Endothelial cell of umbilical vein (primary cell): Measurements from ENCODE around the gene RAD23B. TPM values are rescaled to one million over a fixed set of nuclear protein-coding genes. Genes with fewer than 3 reads are reported as not detected.

Experiments used
- BruUV-seq: library from RNA; stranded (reverse); fragments of 400-500 nt; replicated peaks from 2 replicates; lab custom pipeline; 2021; lab: Mats Ljungman, UMichigan
- CTCF ChIA-PET: fragments of 300-600, 350-600 bp; sonication (Branson Sonifier 250); formaldehyde crosslinking; loops from one replicate; lab custom pipeline; 2021; ENCODE audit warnings: antibody characterized with exemption, inconsistent platforms; lab: Charles Lee
- POLR2A ChIA-PET: fragments of 300-600, 350-600 bp; sonication (Branson Sonifier 250); formaldehyde crosslinking; loops from one replicate; lab custom pipeline; 2021; ENCODE audit warnings: antibody characterized with exemption, inconsistent platforms; lab: Charles Lee
- DNase-seq: peaks from one replicate; pipeline ENCODE4 v3.0.0-alpha.2; 2011; ENCODE audit warnings: low read depth, low spot score
- FAIRE-seq: peaks from 2 replicates; lab custom pipeline; 2011; peaks lifted over from hg19 to GRCh38; lab: Jason Lieb, UNC
- H2AFZ ChIP-seq: 2 replicates; pipeline ENCODE4 v1.6.0; 2012; ENCODE audit warnings: low read depth, low read length, control low read depth, inconsistent platforms
- H3K27ac ChIP-seq: 2 replicates; pipeline ENCODE4 v1.5.1; 2011; ENCODE audit warnings: low read depth, mild to moderate bottlenecking, control low read depth, low read length, moderate library complexity; ENCODE audit not compliant: insufficient read depth
- H3K27me3 ChIP-seq, 2 experiments: 2 replicates each; pipeline versions ENCODE4 v1.6.0 to v1.6.1; 2011; ENCODE audit warnings: low read length in 2 of 2, mixed read lengths in 1 of 2; ENCODE audit not compliant: control insufficient read depth in 2 of 2, insufficient read depth in 2 of 2
- H3K36me3 ChIP-seq, 2 experiments: 2 replicates in 1 of 2; 3 replicates in 1 of 2; pipeline ENCODE4 v1.5.1; 2011; ENCODE audit warnings: low read length in 2 of 2, mild to moderate bottlenecking in 1 of 2, moderate library complexity in 1 of 2; ENCODE audit not compliant: control insufficient read depth in 2 of 2, insufficient read depth in 2 of 2; ENCODE audit errors: extremely low read depth in 1 of 2
- H3K4me1 ChIP-seq: 3 replicates; pipeline ENCODE4 v1.5.1; 2011; ENCODE audit warnings: mild to moderate bottlenecking, low read length; ENCODE audit not compliant: control insufficient read depth, insufficient read depth; ENCODE audit errors: extremely low read depth
- H3K4me2 ChIP-seq: 2 replicates; pipeline ENCODE4 v1.6.1; 2011; ENCODE audit warnings: low read length, control low read depth, mixed read lengths; ENCODE audit not compliant: insufficient read depth
- H3K4me3 ChIP-seq, 3 experiments: fragments of 200-600 bp in 1 of 3; sonication (generic), shearing (Covaris generic) in 1 of 3; replicated peaks in 1 of 3; 2 replicates each; pipeline ENCODE4 v1.5.1; 2011 to 2016; ENCODE audit warnings: control low read depth in 3 of 3, low read length in 3 of 3, mild to moderate bottlenecking in 2 of 3, inconsistent platforms in 1 of 3, low read depth in 1 of 3, moderate library complexity in 1 of 3; ENCODE audit not compliant: insufficient read depth in 1 of 3
- H3K79me2 ChIP-seq: 2 replicates; pipeline ENCODE4 v1.6.0; 2012; ENCODE audit warnings: low read length, inconsistent platforms; ENCODE audit not compliant: control insufficient read depth, insufficient read depth
- H3K9ac ChIP-seq: replicated peaks from 2 replicates; pipeline ENCODE3; 2011; ENCODE audit warnings: low read length, control low read depth; ENCODE audit not compliant: insufficient read depth; ENCODE audit errors: extremely low read depth
- H3K9me1 ChIP-seq: replicated peaks from 3 replicates; pipeline ENCODE4 v1.6.0; 2011; ENCODE audit warnings: mild to moderate bottlenecking, low read length; ENCODE audit not compliant: control insufficient read depth, insufficient read depth; ENCODE audit errors: extremely low read depth
- H3K9me3 ChIP-seq: replicated peaks from 2 replicates; pipeline ENCODE4 v1.5.1; 2012; ENCODE audit warnings: low read length, inconsistent platforms; ENCODE audit not compliant: control insufficient read depth, insufficient read depth
- H4K20me1 ChIP-seq: replicated peaks from 2 replicates; pipeline ENCODE3; 2011; ENCODE audit warnings: mild to moderate bottlenecking, low read length; ENCODE audit not compliant: control insufficient read depth, insufficient read depth; ENCODE audit errors: extremely low read depth
- EZH2 ChIP-seq: IDR thresholded peaks from 2 replicates; pipeline ENCODE4 v1.6.1; 2012; ENCODE audit warnings: borderline replicate concordance, low read depth, mild to moderate bottlenecking, moderate library complexity, low read length, inconsistent platforms; ENCODE audit not compliant: severe bottlenecking
- FOS ChIP-seq: IDR thresholded peaks from 2 replicates; pipeline ENCODE4 v1.6.1; 2011; ENCODE audit warnings: mild to moderate bottlenecking, low read length, moderate library complexity, borderline replicate concordance; ENCODE audit not compliant: insufficient read depth
- GATA2 ChIP-seq: IDR thresholded peaks from 2 replicates; pipeline ENCODE4 v1.7.0; 2011; ENCODE audit warnings: low read depth, mild to moderate bottlenecking, moderate library complexity, mixed read lengths, low read length; ENCODE audit not compliant: insufficient read length, insufficient read depth
- JUN ChIP-seq: IDR thresholded peaks from 2 replicates; pipeline ENCODE4 v1.6.1; 2011; ENCODE audit warnings: borderline replicate concordance, low read depth; ENCODE audit not compliant: insufficient read length, insufficient read depth
- MAX ChIP-seq: IDR thresholded peaks from 2 replicates; pipeline ENCODE4 v1.6.1; 2011; ENCODE audit not compliant: insufficient read depth, insufficient read length
- MYC ChIP-seq: IDR thresholded peaks from one replicate; pipeline ENCODE4 v1.6.1; 2011; ENCODE audit warnings: mild to moderate bottlenecking, low read depth, low read length
- POLR2A ChIP-seq: IDR thresholded peaks from 2 replicates; pipeline ENCODE4 v1.6.1; 2012; ENCODE audit warnings: low read depth, mild to moderate bottlenecking, control low read depth, low read length
- POLR2AphosphoS5 ChIP-seq: IDR thresholded peaks from 2 replicates; pipeline ENCODE4 v1.6.1; 2012; ENCODE audit warnings: low read depth, mild to moderate bottlenecking, control low read depth, low read length, moderate library complexity; ENCODE audit not compliant: insufficient read depth
- dilution Hi-C: fragments of 300-500 bp; cut with MboI; formaldehyde crosslinking; loops from one replicate; pipeline ENCODE4 v1.15.0; 2019; ENCODE audit warnings: low sequenced_read_pairs; ENCODE audit not compliant: extremely low pct_ligation_motif_present
- intact Hi-C: fragments of 100-400 bp; cut with micrococcal nuclease; formaldehyde crosslinking; loops from one replicate; pipeline ENCODE4 v1.10.0; 2022
- polyA plus RNA-seq, 4 experiments: library from polyadenylated mRNA; depleted of rRNA in 3 of 4; stranded (reverse) in 3 of 4; unstranded in 1 of 4; fragments of >200 nt; gene quantifications; 2 replicates each; pipeline versions ENCODE4 v1.2.1 to v1.2.3, GENCODE V29; 2011 to 2012; ENCODE audit warnings: missing spikeins in 1 of 4
- total RNA-seq: library from RNA; stranded (reverse); gene quantifications from 2 replicates; pipeline ENCODE4 v1.2.3, GENCODE V29; 2021
- TF ChIP-seq, protein P1 (sequence below), 2 donors: IDR thresholded peaks; 1 replicate in 1 of 2; 2 replicates in 1 of 2; pipeline ENCODE4 v1.5.1; 2011; ENCODE audit warnings: low read length in 2 of 2, mild to moderate bottlenecking in 2 of 2, moderate library complexity in 2 of 2, control low read depth in 1 of 2, inconsistent platforms in 1 of 2, low read depth in 1 of 2; ENCODE audit not compliant: insufficient read depth in 1 of 2; ENCODE audit errors: extremely low read depth in 1 of 2

RAD23B gene
- total and polyA plus RNA-seq, 2 donors (not counting 3 experiments of a cell fraction or from before 2014, with no cell fraction given), result 63.8 to 100 TPM

DNA sequence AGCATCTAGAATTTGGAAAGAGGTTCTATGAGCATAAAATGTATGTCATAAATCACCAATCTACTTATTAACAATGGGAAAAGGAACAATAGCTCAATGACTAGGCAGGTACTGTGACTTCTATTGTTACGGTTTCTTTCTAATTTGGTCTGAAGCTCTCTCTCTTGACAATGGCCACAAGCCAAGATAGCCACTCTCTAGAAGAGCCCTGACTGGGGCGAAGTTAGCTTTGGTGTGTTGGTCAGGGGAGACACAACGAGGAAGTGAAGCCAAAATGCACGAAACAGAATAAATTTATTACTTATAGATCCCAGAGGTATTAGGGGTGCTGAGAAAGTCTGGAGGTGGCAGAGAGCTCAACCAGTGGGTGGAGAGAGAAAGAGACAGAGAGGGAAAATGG lies 9.4 kb upstream of the RAD23B start:
- no peak for TF ChIP-seq MAX
- no peak for TF ChIP-seq POLR2AphosphoS5
- TF ChIP-seq, protein P1, sequence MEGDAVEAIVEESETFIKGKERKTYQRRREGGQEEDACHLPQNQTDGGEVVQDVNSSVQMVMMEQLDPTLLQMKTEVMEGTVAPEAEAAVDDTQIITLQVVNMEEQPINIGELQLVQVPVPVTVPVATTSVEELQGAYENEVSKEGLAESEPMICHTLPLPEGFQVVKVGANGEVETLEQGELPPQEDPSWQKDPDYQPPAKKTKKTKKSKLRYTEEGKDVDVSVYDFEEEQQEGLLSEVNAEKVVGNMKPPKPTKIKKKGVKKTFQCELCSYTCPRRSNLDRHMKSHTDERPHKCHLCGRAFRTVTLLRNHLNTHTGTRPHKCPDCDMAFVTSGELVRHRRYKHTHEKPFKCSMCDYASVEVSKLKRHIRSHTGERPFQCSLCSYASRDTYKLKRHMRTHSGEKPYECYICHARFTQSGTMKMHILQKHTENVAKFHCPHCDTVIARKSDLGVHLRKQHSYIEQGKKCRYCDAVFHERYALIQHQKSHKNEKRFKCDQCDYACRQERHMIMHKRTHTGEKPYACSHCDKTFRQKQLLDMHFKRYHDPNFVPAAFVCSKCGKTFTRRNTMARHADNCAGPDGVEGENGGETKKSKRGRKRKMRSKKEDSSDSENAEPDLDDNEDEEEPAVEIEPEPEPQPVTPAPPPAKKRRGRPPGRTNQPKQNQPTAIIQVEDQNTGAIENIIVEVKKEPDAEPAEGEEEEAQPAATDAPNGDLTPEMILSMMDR (IDR thresholded peaks at IDR 0.05; ENCODE audit: extremely low read depth in 1 of 2, insufficient read depth in 1 of 2, low read depth in 1 of 2, low read length in 2 of 2), result no peak
- TF ChIP-seq MYC, result no peak
- Histone ChIP-seq H4K20me1 (no peaks in the 10 kb centered on the region), H3K27me3 (peaks cover 15 to 16% of the 10 kb centered on the region in 2 experiments), H3K4me2 (no peak overlapping the region), H3K9ac (no peak overlapping the region), H3K27ac (no peak overlapping the region), H3K9me1 (no peaks in the 10 kb centered on the region), H3K4me1 (no peaks in the 10 kb centered on the region), H3K9me3 (no peaks in the 10 kb centered on the region), H2AFZ (no peak overlapping the region), H3K36me3 (no peaks in the 10 kb centered on the region), H3K79me2 (no peaks in the 10 kb centered on the region), H3K4me3 (no peak overlapping the region)
- ChIA-PET CTCF (interaction anchor here (1.6 kb wide), 1 partner anchor 68 kb away, joined by 3 read pairs; no protein-coding TSS in a partner anchor), POLR2A (no interaction called here)
- no TSS peak for BruUV-seq
- DNase-seq (no peak), FAIRE-seq (no peak)
- intact Hi-C loops, result no loop called here
- dilution Hi-C loops, result no loop called here

DNA sequence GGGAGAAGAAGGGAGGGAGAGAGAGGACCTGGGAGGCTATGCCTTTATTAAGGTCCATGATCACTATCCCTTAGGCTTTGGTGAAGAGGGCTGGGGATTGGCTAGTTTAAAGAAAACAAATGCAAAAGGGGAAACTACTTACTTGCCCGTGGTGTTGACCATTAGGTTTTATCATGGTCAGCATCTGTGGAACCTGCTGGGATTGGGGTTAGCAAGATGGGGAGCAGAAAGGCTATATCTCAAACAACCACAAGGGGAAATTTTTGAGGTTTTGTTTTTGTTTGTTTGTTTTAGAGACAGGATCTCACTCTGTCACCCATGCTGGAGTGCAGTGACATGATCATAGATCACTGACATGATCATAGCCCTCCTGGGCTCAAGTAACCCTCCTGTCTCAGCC lies 9.0 kb upstream of the RAD23B start:
- POLR2A ChIA-PET, result no interaction called here
- Histone ChIP-seq H3K9me3 (no peaks in the 10 kb centered on the region), H3K36me3 (no peaks in the 10 kb centered on the region), H4K20me1 (no peaks in the 10 kb centered on the region), H2AFZ (no peak overlapping the region), H3K4me2 (no peak overlapping the region), H3K9ac (no peak overlapping the region), H3K4me3 (no peak overlapping the region), H3K79me2 (no peaks in the 10 kb centered on the region), H3K27me3 (peaks cover 15 to 16% of the 10 kb centered on the region in 2 experiments), H3K27ac (no peak overlapping the region), H3K4me1 (no peaks in the 10 kb centered on the region), H3K9me1 (no peaks in the 10 kb centered on the region)
- dilution Hi-C loops, result no loop called here
- TF ChIP-seq MAX (no peak), MYC (no peak), POLR2A (no peak), FOS (no peak), POLR2AphosphoS5 (no peak), JUN (no peak), GATA2 (no peak), EZH2 (no peak)
- TF ChIP-seq, protein P1 (IDR thresholded peaks at IDR 0.05; ENCODE audit: extremely low read depth in 1 of 2, insufficient read depth in 1 of 2, low read depth in 1 of 2, low read length in 2 of 2), result no peak
- no peak for FAIRE-seq
- no peak for DNase-seq
- BruUV-seq, result no TSS peak
- CTCF ChIA-PET, result interaction anchor here (1.6 kb wide), 1 partner anchor 67 kb away, joined by 3 read pairs; no protein-coding TSS in a partner anchor
- intact Hi-C loops, result no loop called here
